Hypothalamus (tissue), 51 donors: ENCODE data around the gene KTN1.

Source experiments
- DNase-seq, 51 donors: peaks; one replicate each; lab custom pipeline; 2025; lab: John Stamatoyannopoulos, UW

KTN1 gene

DNA sequence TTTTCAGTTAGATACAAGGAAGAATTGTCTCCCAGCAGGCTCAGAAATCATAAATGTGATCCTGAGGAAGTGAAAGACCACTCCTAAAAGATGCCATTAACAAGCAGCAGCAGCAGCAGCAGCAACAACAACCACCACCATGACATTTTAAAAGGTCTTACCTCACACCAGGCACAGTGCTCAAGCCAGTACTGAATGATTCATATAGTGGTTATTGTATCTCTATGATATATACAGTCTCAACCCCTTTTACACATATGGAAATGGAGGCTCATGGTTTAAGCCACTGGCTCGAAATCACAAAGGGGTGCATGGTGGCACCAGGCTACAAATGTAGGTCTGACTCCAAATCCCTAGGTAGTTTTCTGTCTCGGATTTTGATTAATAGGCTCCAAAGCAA lies 126.9 kb downstream of the KTN1 start:
- DNase-seq: no peak

DNA sequence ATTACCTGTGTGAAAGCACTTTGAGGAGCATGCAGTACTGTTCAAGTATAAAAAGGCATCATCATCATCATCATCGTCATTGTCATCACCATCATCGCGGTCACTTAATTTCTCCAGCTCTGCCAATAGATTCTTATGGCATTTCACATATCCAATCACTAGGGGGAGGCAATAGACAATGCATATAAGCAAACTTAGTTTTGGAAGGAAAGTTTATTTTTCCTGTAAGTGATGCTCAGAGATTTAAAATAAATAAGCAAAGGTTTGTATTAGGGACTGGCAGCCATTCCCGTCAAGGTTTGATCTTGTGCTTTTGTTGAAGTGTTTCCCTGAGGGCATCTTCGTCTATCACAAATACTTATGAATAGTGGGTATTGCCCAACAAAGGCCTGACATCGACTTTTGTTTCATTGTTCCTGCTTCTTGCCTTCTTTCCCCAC lies 127.4 kb downstream of the KTN1 start:
- peak in 2 of 51 donors; percentile 9 to 51 for DNase-seq

DNA sequence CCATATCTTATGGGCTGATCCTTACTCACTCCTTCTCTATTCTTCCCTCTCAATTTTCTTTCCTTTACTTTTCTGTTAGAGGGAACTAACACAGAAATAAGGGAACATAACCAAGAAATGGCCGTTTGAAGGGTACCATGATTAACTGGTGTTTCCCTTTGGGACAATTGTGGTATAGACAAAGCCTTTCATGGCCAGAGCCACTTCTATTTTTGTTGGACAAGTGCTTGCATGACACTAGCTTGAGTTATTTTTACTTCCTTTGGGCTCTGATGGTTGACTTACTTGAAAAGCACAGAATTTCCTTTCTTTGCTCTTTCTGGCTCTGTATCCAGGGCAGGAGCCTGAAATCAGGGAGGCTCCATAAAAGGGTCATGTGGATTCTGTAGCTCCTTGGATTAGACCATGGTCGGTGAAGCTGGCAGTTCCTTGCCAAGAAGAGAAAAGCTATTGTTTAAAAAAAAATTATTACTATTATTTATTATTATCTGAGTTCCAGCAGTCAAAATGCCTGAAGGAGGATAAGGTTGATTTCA lies 130.6 kb downstream of the KTN1 start:
- DNase-seq: no peak

DNA sequence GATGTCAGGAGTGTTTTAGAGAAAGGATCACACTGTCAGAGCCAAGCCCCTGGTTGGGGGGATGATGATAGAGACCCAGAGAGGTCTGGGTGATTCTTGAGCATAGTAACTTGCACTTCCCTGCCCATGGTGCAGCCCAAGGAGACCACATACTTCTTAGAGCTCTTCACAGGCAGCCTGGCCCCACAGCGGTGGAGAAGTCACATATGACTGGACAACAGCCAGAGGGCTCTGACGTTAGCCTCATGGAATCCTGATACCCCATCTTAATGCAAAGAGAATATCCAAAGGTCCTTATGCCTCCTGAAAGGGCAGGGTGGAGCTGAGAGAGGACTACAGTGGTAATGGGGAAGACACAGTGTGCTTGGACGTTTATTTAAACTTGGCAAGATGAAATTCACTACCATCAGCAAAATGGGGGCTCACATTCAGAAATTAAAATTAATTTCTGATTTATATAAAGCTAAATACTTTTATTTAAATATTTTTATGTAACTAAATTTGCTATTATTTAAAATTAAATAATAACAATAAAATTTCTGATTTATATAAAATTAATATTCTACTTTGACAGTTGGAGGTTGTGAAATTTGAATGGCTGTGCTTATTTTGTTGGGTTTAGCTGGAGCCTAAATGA lies 131.3 kb downstream of the KTN1 start:
- no peak for DNase-seq

DNA sequence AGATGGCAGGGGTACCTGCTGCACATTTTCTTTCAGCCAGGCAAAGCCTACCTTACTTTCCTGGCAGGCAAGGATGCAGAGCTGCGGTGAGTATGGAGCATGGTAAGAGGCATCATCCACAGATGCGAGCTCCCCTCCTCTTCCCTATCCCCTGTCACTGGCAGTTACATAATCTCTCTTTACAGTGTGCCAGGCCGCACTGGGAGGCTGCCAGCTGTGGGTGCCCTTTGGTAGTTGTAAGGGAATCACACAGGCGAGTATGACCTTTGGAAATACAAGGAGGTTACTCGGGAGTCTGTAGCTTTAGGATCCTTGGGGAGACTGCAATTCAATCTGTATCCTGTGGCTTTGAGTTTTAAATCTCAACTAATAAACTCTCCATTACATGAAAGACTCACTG lies 132.5 kb downstream of the KTN1 start:
- peak in 15 of 51 donors; percentile 2 to 40 (median 12) for DNase-seq

DNA sequence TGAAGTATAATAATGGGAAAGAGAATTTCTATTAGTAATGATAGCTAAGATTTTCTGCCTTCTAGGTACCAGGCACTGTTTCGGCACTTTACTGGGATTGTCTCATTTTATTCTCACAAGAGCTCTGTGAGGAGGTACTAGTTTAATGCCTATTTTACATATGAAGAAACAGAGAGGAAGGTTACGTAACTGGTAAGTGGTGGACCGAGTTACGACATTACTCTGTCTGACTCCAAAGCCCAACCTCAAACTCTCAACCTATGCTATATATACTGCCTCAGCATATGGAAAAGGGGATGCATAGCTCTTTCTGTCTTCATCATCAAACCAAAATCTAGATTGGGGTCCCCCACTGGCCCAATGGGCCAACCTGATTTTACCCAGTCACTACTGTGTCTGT lies 133.5 kb downstream of the KTN1 start:
- no peak for DNase-seq

DNA sequence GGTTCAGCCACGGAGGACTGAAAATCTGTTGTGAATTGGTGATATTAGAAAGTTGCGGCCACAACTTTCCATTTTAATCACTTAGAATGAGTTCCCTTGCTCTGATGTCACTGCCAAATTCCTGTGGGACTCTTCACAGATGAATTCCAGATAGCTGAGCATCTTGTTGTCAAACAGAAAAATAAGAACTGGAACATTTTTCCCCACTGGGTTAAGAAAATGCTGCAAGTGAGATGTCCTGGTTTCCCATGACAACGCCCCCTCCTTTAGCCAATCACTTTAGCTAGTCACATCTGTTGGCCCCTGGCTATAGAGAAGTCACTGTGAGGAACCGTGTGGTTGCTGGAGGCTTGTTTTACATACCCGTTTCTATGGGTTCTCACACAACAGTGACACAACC lies 135.9 kb downstream of the KTN1 start:
- no peak for DNase-seq

DNA sequence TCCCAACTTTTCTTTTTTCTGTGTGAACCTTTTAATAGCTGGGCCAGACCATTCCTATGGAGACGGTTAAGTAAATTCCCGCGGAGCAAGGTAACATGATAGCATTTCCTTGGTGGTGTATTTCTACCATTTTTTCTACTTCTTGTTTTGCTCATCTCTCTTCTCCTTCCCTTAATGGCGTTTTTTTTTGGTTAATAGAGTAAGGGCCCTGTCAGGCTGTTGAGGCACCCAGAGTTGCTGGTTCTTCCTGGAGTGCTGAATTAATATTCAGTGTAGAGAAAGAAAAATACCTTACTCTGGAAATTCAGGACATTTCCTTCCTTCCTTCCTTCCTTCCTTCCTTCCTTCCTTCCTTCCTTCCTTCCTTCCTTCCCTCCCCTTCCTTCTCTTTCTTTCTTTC lies 137.6 kb downstream of the KTN1 start:
- no peak for DNase-seq

DNA sequence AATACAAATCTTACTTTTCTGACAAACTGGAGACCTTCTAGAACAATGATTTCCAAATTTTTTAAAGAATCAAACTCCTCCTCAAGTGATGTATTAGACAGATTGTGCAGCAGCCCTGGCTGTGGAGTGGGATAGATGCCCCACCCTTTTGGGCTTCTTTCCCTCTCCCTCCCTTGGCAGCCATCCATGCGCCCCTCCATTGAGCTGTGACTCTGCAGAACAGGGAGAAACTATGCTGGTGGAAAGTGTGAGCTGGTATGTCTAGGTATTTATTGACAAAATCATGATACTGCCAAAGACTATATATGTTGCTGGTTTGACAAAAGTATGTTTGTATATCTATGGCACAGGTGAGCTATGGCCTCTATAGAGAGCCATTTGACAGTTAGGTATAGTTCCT lies 138.5 kb downstream of the KTN1 start:
- DNase-seq: no peak

DNA sequence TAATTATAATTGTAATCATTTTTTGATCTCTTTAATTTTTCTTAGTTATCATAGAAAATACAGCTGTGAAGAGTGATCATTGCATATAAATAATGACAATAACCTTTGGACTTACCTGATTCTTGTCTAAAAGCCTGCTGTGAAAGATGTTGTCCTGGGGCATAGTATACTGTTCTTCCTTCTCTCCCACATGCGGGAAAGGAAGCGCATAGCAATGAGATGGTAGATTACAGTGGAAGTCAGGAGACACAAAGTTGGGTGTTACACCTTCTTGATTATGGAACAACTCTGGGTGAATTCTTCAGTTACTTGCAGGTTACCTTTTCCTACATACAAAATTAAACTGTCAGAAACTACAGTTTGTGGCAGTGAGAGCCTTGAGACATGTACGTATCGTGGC lies 140.8 kb downstream of the KTN1 start:
- DNase-seq: no peak

DNA sequence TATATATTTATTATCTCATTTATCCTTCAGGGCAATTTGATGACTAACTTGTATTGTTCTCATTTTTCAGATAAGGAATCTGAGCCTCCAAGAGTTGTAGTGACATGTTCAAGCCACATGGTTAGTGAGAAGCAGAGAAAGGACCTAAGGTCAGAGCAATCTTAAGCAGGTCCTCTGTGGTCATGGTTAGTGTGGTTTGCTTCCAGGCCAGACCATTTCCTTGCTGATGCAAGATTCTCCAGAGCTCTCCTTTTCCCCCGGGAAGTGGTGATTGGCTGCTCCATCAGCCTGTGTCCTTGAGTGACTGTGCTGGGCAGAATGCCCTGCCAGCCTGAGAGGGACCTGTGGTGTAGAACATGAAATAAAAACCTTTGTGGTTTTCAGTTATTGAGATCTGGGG lies 141.3 kb downstream of the KTN1 start:
- DNase-seq: no peak

DNA sequence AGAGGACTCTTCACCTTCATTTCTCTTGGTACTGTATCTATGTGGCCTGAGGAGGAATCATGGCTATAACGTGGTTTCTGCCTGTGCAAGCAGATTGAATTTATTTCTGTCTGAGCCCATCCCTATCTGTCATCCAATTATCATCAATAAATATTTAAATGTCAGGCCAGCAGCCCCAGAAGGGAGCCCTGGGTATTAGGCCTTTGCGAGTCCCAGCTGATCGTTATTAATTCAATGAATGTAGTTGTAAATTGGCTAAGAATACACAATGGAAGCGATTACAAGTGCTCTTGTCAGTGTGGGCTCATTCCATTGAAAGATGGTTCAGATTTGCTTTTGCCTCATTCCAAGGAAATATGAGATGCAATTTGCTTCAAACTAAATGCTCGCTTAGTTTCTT lies 142.0 kb downstream of the KTN1 start:
- DNase-seq: no peak

DNA sequence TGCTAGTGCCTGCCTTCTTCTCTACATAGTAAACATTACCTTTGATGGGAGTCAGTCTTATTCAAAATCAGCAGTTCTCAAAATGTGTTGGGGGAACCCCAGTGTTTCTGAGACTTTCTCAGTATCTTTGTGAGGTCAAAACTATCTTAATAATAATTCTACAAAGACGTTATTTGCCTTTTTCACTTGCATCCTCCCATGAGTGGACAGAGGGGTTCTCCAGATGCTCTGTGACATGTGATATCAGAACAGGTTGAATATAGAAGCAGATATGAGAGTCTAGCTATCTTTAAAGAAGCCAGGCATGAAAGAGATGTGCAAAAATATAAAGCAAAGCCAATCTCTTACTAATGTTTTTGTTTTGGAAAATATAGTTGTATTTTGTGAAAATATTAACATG lies 144.7 kb downstream of the KTN1 start:
- DNase-seq: no peak

DNA sequence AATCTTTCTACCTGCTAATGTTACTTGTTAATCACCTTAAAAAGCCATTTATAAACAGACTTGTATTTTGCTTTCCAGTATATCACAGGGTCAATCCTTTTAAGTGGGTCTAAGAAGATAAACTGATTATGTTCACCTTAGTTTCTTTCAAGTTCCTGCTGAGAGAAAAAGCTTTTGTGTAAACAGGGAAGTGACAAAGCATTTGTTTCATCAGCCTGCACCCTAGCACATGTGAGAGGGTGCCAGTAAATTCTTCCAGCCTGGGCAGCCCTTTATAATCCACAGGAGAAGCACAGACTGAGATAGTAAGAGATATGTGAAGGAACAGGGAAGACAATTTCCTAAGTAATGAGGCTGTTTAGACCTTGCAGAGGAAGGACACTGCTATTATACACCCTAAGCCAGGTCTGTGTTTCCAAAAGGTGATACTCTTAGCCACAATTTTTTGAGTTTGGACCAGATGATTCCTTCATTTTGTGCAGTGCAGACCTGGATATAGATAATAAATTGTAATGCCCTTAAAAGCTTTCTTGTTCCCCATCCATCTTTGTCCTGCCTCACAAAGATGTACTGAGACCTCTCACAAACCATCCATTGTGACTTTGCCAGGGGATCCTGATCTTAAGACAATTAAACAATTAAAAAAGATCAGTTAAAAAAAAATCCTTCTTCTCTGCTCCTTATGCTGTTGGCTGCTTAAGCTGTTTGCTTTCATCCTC lies 150.7 kb downstream of the KTN1 start:
- DNase-seq: no peak

DNA sequence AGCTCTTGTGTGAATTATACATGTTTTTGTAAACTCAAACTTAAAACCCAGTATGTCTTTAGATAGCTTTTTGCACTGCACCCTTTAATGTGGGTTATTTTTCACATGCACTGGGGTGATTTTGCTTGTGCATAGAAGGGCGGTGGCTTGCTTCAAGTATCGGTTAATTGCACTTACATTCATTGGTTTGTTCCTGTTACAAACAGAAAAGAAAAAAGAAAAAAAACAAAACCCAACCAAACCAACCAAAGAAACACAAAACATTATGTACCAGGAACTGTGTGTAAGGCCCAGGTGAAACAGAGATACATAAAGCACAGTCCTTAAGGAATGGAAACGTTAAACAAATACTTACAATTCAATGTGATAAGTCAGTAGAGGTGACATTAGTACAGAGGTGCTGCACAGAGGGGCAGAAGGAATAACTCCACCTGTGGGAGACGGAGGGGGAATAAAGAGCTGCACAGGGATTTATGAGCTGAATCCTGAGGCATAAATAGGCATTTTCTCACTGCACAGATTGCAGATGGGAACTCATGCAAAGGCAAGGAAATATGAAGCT lies 151.4 kb downstream of the KTN1 start:
- no peak for DNase-seq

DNA sequence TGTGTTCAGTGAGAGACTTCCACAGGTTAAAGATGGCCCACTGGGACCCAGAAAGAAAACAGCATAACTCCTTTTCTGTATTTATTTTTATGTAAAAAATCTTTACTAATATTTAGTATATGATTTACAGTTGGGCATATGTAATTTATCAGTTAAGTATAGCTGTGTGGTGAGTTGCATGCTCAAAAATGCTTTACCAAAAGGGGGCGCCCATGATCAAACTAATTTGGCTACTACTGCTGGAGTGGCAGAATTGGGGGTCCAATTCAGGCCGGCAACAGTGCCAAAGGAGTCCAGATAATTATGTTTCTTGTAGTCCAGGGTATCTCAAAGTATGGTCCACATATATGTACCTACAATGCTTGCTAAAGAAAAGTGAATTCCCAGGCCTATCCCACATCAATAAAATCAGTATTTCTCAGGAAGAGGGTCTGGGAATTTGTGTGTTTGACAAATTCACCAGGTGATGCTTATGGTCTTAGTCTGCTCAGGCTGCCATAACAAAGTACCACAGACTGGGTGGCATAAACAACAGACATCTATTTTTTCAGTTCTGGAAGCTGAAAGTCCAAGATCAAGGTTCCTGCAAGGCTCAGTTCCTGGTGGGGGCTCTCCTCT lies 152.0 kb downstream of the KTN1 start:
- peak in 13 of 51 donors; percentile 1 to 41 (median 5) for DNase-seq

DNA sequence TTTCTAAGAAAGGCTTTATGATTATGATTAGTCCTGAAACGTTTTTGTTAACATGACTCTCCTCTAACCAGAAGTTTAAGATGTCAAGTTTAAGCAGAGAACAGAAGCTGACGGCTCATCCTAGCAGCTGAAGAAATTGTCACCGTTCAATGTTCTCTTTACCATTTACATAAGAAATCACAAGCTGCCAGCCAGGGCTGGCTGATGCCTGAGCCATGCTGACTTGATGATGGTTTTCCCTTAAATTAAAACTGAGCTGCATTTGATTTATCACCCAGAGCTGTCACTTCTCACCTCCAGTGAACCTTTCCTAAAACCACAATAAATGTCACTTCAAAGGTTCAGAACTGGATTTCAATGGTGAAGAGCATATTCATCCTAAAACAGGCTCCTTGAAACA lies 153.6 kb downstream of the KTN1 start:
- DNase-seq: no peak
